ENCODE results near the gene UBAC2.

- TF ChIP-seq POLR2A (IDR thresholded peaks at IDR 0.05) (no peak), CTCF (IDR thresholded peaks at IDR 0.05 in 4 of 5, conservative IDR thresholded peaks at IDR 0.05 in 1 of 5) (no peak)
Measured at GRCh38 chr13:99390601-99391000, 189.9 kb downstream of the UBAC2 start.
